ENCODE results near the gene RECQL.

Gene RECQL

GRCh38 chr12:21433525-21433924, 67.9 kb downstream of the RECQL start:
- TF ChIP-seq ZNF70 (CRISPR knock-in tag; IDR thresholded peaks at IDR 0.05) (no peak), TOX (CRISPR knock-in tag; IDR thresholded peaks at IDR 0.05; ENCODE audit: borderline replicate concordance) (no peak), GLIS3 (CRISPR knock-in tag; IDR thresholded peaks at IDR 0.05) (no peak), ARNTL (CRISPR knock-in tag; IDR thresholded peaks at IDR 0.05; ENCODE audit: borderline replicate concordance, low read depth) (no peak), PPARA (CRISPR knock-in tag; IDR thresholded peaks at IDR 0.05; ENCODE audit: borderline replicate concordance) (no peak), ZNF8 (CRISPR knock-in tag; IDR thresholded peaks at IDR 0.05) (no peak), OSR1 (CRISPR knock-in tag; IDR thresholded peaks at IDR 0.05) (no peak), ZFP3 (CRISPR knock-in tag; IDR thresholded peaks at IDR 0.05) (no peak), CREB5 (CRISPR knock-in tag; IDR thresholded peaks at IDR 0.05; ENCODE audit: low read depth) (no peak)
- TF ChIP-seq, protein P1, sequence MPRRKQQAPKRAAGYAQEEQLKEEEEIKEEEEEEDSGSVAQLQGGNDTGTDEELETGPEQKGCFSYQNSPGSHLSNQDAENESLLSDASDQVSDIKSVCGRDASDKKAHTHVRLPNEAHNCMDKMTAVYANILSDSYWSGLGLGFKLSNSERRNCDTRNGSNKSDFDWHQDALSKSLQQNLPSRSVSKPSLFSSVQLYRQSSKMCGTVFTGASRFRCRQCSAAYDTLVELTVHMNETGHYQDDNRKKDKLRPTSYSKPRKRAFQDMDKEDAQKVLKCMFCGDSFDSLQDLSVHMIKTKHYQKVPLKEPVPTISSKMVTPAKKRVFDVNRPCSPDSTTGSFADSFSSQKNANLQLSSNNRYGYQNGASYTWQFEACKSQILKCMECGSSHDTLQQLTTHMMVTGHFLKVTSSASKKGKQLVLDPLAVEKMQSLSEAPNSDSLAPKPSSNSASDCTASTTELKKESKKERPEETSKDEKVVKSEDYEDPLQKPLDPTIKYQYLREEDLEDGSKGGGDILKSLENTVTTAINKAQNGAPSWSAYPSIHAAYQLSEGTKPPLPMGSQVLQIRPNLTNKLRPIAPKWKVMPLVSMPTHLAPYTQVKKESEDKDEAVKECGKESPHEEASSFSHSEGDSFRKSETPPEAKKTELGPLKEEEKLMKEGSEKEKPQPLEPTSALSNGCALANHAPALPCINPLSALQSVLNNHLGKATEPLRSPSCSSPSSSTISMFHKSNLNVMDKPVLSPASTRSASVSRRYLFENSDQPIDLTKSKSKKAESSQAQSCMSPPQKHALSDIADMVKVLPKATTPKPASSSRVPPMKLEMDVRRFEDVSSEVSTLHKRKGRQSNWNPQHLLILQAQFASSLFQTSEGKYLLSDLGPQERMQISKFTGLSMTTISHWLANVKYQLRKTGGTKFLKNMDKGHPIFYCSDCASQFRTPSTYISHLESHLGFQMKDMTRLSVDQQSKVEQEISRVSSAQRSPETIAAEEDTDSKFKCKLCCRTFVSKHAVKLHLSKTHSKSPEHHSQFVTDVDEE (CRISPR knock-in tag; IDR thresholded peaks at IDR 0.05): no peak
- TF ChIP-seq, protein P2, sequence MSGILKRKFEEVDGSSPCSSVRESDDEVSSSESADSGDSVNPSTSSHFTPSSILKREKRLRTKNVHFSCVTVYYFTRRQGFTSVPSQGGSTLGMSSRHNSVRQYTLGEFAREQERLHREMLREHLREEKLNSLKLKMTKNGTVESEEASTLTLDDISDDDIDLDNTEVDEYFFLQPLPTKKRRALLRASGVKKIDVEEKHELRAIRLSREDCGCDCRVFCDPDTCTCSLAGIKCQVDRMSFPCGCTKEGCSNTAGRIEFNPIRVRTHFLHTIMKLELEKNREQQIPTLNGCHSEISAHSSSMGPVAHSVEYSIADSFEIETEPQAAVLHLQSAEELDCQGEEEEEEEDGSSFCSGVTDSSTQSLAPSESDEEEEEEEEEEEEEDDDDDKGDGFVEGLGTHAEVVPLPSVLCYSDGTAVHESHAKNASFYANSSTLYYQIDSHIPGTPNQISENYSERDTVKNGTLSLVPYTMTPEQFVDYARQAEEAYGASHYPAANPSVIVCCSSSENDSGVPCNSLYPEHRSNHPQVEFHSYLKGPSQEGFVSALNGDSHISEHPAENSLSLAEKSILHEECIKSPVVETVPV (CRISPR knock-in tag; IDR thresholded peaks at IDR 0.05): no peak
- no peak for ATAC-seq

DNA sequence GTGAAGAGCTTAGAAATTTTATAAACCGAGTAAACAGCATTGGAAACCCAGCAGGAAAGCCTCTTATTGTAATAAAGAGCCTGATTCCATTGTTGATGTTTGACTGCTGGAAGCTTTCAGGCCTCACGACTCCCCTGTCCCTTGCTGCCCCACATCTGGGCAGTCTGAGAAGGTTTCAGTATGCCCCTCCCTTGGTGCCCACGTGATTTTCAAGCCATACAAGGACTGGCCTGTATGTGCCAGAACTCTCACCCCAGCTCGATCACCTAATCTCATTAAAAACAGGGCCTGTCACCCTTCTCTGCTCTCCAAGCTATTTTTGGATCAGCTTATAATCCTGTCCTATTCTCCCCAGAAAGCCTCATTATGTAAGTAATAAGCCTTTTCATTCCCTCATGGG, 71.4 kb downstream of the RECQL start:
- TF ChIP-seq ZFP3 (CRISPR knock-in tag; IDR thresholded peaks at IDR 0.05) (no peak), TOX (CRISPR knock-in tag; IDR thresholded peaks at IDR 0.05; ENCODE audit: borderline replicate concordance) (no peak), SNAI2 (CRISPR knock-in tag; IDR thresholded peaks at IDR 0.05) (no peak), ESRRG (CRISPR knock-in tag; IDR thresholded peaks at IDR 0.05) (no peak), RARB (CRISPR knock-in tag; IDR thresholded peaks at IDR 0.05) (no peak), ZFP30 (CRISPR knock-in tag; IDR thresholded peaks at IDR 0.05) (no peak), ISL1 (CRISPR knock-in tag; IDR thresholded peaks at IDR 0.05) (no peak), ZNF565 (CRISPR knock-in tag; conservative IDR thresholded peaks at IDR 0.05; ENCODE audit: low read depth) (no peak), OSR1 (CRISPR knock-in tag; IDR thresholded peaks at IDR 0.05) (no peak), BACH2 (CRISPR knock-in tag; IDR thresholded peaks at IDR 0.05; ENCODE audit: borderline replicate concordance) (no peak)
- TF ChIP-seq, protein P1 (CRISPR knock-in tag; IDR thresholded peaks at IDR 0.05): no peak
- TF ChIP-seq, protein P2 (CRISPR knock-in tag; IDR thresholded peaks at IDR 0.05): no peak
- TF ChIP-seq, protein P3, sequence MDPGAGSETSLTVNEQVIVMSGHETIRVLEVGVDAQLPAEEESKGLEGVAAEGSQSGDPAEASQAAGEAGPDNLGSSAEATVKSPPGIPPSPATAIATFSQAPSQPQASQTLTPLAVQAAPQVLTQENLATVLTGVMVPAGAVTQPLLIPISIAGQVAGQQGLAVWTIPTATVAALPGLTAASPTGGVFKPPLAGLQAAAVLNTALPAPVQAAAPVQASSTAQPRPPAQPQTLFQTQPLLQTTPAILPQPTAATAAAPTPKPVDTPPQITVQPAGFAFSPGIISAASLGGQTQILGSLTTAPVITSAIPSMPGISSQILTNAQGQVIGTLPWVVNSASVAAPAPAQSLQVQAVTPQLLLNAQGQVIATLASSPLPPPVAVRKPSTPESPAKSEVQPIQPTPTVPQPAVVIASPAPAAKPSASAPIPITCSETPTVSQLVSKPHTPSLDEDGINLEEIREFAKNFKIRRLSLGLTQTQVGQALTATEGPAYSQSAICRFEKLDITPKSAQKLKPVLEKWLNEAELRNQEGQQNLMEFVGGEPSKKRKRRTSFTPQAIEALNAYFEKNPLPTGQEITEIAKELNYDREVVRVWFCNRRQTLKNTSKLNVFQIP (CRISPR knock-in tag; IDR thresholded peaks at IDR 0.05; ENCODE audit: borderline replicate concordance, low read depth): no peak
- no peak for ATAC-seq
